GM10248 (cell line): ENCODE results near the gene URB1.
"Not testable (repeated sequence)": the region's sequence is repeated elsewhere in the genome, so short reads cannot be mapped to it uniquely, and the experiment has no call there.

Source experiments
- CTCF ChIA-PET: fragments of 300-600 bp; sonication (Branson Sonifier 250); formaldehyde crosslinking; extraction: SDS; loops from one replicate; lab custom pipeline; 2021; ENCODE audit warnings: antibody characterized with exemption; lab: Yijun Ruan, JAX
- POLR2A ChIA-PET: fragments of 350-650 bp; sonication (Branson Sonifier 250); formaldehyde crosslinking; extraction: SDS; loops from one replicate; lab custom pipeline; 2020; ENCODE audit warnings: antibody characterized with exemption; lab: Yijun Ruan, JAX
- DNase-seq: peaks from one replicate; pipeline ENCODE4 v3.0.0; 2012; ENCODE audit errors: extremely low spot score
- TF ChIP-seq, protein P1 (sequence below): IDR thresholded peaks from 2 replicates; pipeline ENCODE4 v1.5.1; 2012; ENCODE audit warnings: mild to moderate bottlenecking, low read depth; ENCODE audit errors: extremely low read depth, missing control alignments, control extremely low read depth

URB1 gene

DNA sequence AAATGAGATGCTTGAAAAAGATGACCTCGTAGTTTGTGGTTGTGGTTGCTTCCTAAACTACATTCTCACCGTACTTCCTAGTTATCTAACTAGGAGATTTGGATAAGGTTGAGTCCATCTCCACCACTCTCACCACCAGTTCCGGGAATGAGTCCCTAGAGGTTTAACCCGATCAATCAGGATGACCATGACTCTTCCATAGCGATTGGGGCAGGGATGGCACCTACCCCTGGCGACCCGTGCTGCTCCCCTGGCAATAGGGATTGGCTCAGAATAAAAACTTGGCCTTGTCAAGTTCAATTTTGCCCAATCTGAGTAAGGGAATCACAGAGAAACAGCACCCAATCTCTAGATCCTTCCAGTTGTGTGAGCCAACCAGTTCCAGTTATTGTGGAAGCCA lies 111.3 kb downstream of the URB1 start:
- TF ChIP-seq, protein P1, sequence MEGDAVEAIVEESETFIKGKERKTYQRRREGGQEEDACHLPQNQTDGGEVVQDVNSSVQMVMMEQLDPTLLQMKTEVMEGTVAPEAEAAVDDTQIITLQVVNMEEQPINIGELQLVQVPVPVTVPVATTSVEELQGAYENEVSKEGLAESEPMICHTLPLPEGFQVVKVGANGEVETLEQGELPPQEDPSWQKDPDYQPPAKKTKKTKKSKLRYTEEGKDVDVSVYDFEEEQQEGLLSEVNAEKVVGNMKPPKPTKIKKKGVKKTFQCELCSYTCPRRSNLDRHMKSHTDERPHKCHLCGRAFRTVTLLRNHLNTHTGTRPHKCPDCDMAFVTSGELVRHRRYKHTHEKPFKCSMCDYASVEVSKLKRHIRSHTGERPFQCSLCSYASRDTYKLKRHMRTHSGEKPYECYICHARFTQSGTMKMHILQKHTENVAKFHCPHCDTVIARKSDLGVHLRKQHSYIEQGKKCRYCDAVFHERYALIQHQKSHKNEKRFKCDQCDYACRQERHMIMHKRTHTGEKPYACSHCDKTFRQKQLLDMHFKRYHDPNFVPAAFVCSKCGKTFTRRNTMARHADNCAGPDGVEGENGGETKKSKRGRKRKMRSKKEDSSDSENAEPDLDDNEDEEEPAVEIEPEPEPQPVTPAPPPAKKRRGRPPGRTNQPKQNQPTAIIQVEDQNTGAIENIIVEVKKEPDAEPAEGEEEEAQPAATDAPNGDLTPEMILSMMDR = no peak
- ChIA-PET CTCF (no interaction called here), POLR2A (no interaction called here)
- no peak for DNase-seq

DNA sequence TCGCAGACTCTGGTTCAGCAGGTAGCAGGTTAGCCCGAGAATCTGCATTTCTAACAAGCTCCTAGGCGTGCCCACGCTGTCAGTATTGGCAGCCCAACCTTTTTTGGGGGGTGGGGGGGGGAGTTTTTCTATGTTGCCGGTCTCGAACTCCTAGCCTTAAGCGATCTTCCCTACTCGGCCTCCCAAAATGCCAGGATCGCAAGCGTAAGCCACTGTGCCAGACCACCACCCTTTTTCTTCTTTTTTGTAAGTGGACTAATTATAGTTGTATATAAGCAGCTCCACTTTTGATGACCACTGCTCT lies 113.5 kb downstream of the URB1 start:
- no peak for DNase-seq
- TF ChIP-seq, protein P1 = no peak
- ChIA-PET POLR2A (interaction anchor here (0.6 kb wide), 1 partner anchor 107 kb away, joined by 5 read pairs; no protein-coding TSS in a partner anchor), CTCF (interaction anchor here (1.0 to 1.1 kb wide), 2 partner anchors 16 to 79 kb away, joined by 3 read pairs; no protein-coding TSS in a partner anchor)

DNA sequence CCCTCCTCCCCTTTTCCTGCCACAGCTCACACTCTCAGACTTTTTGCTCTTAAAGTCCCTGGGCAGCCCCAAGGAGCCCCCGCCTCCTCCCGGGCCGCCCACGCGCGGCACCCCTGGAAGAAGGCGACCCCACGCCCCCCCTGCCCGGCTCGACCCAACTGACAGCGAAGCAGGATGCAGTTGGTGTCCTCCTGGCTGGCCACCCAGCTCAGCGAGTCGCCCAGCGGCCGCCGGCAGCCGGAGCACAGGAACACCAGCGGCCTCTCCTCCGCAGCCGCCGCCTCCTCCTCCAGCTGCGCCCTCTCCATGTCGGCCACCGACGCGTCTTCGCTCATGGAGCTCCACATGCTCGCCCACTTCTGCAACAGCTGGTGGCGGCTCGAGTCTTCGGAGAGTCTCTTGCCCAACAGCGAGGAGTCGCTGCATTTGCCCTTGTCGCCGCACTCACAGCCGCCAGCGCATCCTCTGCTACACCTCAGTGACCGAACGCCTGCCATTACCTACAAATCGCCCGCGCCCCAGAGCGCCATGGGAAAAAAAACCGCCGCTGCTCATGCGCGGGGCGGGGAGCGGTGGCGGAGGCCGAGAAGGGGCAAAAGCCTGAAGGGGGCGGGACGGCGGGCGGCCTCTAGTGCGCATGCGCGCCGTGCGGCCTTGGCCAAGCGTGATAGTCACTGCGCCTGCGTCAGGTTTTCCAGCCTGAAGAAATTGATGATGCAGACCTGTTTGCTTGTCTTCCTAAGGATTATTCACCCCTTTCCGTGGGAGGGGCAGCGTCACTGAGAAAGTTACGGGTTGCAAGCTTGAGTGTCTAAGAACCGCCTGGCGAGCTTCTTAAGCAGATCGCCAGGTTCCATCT lies 114.1 kb downstream of the URB1 start, which contains the start of gene MIS18A:
MIS18A (minus strand) TSS at position 532 of the 859 bp plus-strand sequence; CDS start at position 497, 35 bp downstream.
- ChIA-PET POLR2A (interaction anchor here (0.6 kb wide), 1 partner anchor 108 kb away, joined by 5 read pairs; no protein-coding TSS in a partner anchor), CTCF (interaction anchor here (1.0 to 1.1 kb wide), 2 partner anchors 16 to 80 kb away, joined by 3 read pairs; no protein-coding TSS in a partner anchor)
- TF ChIP-seq, protein P1 = no peak
- DNase-seq = peak; percentile 97

DNA sequence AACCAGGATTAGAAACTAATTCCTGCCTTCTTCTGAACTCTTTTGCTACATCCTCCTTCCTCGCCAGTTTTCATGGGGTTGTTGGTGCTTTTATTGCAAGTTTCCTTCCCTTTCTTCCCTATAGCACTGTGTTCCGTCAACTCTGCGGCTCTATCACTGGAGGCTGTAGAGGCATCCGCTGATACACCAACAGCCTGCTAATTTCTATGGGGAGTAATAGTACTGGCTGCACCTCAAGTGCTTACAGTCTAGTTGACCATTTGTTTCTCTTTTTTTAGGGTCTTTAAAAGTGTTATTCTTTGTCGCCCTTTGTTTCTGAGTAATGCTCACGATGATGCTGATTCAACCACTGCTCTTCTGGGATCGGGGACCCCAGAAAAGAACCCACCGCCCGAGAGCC lies 114.7 kb downstream of the URB1 start:
- DNase-seq = no peak
- ChIA-PET CTCF (no interaction called here), POLR2A (no interaction called here)
- TF ChIP-seq, protein P1 = no peak

DNA sequence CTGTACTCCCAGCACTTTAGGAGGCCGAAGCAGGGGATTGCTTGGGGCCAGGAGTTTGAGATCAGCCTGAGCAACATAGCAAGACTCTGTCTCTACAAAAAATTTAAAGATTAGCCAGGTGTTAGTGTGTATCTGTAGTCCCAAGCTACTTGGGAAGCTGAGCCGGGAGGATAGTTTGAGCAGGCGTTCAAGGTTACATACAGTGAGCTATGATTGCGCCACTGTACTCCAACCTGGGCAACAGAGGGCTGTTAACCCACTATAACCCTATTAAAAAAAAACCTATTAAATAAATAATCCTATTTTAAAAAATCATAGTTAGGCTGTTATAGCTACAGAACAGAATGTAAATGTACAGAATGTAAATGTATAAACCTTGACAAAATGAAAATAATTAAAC lies 116.1 kb downstream of the URB1 start:
- ChIA-PET CTCF (interaction anchor here (1.4 kb wide), 1 partner anchor 9 kb away, joined by 3 read pairs; no protein-coding TSS in a partner anchor), POLR2A (no interaction called here)
- no peak for DNase-seq
- TF ChIP-seq, protein P1 = no peak

DNA sequence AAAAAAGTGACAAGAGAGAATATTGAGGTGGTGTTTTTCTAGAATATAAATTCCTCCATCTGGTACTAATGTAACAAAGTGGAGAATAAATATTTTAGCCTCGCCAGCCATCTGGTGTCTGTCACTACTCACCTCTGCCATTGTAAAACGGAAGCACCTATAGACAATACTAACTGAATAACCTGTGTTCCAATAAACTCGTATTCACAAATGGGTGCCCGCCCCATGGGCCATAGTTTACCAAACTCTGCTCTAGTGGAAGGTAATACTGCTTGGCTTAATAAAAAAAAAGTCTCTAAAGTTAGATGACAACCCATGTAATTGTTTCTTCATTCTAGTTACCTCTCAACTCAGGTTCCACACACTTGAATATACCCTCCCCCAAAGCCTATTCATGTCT lies 122.1 kb downstream of the URB1 start:
- ChIA-PET CTCF (interaction anchor here (1.0 to 1.5 kb wide), 2 partner anchors 8 to 12 kb away, joined by 4 to 6 read pairs; no protein-coding TSS in a partner anchor), POLR2A (interaction anchor here (0.7 kb wide), 1 partner anchor 330 kb away, joined by 4 read pairs; no protein-coding TSS in a partner anchor)
- TF ChIP-seq, protein P1 = no peak
- no peak for DNase-seq

DNA sequence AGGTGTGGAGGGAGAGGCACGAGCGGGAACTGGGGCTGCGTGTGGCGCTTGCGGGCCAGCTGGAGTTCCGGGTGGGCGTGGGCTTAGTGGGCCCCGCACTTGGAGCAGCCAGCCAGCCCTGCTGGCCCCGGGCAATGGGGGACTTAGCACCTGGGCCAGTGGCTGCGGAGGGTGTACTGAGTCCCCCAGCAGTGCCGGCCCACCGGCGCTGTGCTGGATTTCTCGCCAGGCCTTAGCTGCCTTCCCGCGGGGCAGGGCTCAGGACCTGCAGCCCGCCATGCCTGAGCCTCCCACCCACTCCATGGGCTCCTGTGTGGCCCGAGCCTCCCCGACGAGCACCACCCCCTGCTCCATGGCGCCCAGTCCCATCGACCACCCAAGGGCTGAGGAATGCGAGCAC lies 127.5 kb downstream of the URB1 start:
- DNase-seq, POLR2A ChIA-PET: not testable (repeated sequence)
- CTCF ChIA-PET = interaction anchor here (1.9 kb wide), 1 partner anchor 21 kb away, joined by 4 read pairs; no protein-coding TSS in a partner anchor
